HG03095 (cell line): Measurements from ENCODE around the gene SART1.
"Not testable (repeated sequence)": the region's sequence is repeated elsewhere in the genome, so short reads cannot be mapped to it uniquely, and the experiment has no call there.

Source experiments
- ATAC-seq: cut with Tn5 transposase; IDR thresholded peaks from one replicate; pipeline ENCODE4 v1.9.1; 2021; ENCODE audit warnings: moderate library complexity; ENCODE audit not compliant: unreplicated experiment

SART1 gene

GRCh38 chr11:65932558-65932919 lies 29.0 kb upstream of the SART1 start:
- no peak for ATAC-seq

GRCh38 chr11:65934014-65934413 lies 27.5 kb upstream of the SART1 start:
- no peak for ATAC-seq

GRCh38 chr11:65937766-65938165 lies 23.8 kb upstream of the SART1 start:
- ATAC-seq = no peak

DNA sequence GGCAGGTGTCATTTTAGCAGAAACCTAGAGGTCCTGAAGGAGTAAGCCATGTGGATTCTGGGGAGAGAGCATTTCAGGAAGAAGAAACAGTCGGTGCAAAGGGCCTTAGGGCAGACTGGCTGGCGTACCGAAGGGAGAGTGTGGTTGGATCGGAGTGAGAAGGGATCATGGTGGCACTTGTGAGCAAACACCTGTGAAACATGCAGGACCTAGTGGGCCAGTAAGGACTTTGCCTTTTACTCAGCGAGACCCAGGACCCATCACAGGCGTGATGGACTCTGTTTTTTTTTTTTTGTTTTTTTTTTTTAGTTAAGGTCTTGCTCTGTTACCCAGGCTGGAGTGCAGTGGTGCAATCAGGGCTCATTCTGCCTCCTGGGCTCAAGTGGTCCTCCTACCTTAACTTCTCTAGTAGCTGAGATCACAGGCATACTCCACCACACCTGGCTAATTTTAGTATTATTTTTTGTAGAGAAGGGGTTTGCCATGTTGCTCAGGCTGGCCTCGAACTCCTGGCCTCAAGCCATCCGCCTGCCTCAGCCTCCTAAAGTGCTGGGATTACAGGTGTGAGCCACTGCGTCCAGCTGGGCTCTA lies 19.7 kb upstream of the SART1 start:
- no peak for ATAC-seq

GRCh38 chr11:65942531-65942930 lies 19.0 kb upstream of the SART1 start:
- ATAC-seq = no peak

GRCh38 chr11:65944191-65944590 lies 17.3 kb upstream of the SART1 start:
- ATAC-seq = no peak

DNA sequence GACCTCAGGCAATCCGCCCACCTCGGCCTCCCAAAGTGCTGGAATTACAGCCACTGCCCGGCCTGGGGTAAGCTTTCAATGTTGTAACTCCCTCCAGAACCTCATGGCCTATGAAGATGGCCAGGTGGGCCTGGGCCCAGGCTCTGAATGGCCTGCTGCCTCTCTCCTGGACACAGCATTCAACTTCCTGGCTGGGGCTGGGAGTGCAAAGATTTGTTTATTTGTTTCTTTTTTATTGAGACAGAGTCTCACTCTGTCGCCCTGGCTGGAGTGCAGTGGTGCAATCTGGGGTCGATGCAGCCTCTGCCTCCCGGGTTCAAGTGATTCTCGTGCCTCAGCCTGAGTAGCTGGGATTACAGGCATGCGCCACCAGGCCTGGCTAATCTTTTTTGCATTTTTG lies 16.8 kb upstream of the SART1 start:
- ATAC-seq = no peak

- ATAC-seq = no peak
These were observed 16.1 kb upstream of the SART1 start, which contains the start of gene TSGA10IP for GRCh38 chr11:65945430-65945911. TSGA10IP (plus strand) TSS chr11:65945480; CDS start chr11:65945676, 196 bp downstream.

- ATAC-seq = no peak
These were observed 15.5 kb upstream of the SART1 start for GRCh38 chr11:65945941-65946558.

DNA sequence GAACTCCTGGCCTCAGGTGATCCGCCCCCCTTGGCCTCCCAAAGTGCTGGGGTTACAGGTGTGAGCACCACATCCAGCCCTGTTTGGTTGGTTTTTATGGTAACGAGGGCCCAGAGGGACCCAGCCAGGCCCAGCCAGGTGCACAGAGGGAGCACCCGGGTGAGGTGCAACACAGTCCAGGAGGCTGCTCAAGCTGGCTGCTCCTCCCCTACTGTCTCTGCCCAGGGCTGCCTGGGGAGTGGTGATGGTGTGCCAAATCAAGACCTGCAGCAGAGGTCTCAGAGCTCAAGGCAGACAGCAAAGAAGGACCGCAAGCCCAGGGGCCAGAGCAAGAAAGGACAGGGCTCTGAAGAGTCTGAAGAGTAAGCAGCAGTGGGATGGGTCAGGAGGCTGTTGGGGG lies 14.9 kb upstream of the SART1 start:
- ATAC-seq = no peak

DNA sequence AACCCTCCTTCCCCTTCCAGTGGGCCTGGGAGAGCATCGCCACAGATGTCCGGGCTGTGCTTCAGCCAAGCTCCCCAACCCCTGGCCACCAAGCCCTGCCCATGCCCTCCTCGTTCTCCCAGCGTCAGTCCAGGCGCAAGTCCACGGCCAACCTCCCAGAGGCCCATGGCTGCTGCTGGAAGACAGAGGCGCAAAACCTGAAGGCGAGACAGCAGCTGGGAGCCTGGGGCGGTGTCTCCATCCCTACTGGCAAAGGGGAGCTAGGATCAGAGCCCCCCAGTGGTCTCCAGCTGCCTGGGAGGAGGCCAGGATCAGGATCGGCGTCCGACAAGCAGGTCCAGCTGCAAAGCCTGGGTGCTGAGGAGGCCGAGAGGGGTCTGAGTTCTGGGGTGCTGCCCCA lies 14.4 kb upstream of the SART1 start:
- no peak for ATAC-seq

- ATAC-seq = no peak
These were observed 13.9 kb upstream of the SART1 start for GRCh38 chr11:65947603-65948125.

DNA sequence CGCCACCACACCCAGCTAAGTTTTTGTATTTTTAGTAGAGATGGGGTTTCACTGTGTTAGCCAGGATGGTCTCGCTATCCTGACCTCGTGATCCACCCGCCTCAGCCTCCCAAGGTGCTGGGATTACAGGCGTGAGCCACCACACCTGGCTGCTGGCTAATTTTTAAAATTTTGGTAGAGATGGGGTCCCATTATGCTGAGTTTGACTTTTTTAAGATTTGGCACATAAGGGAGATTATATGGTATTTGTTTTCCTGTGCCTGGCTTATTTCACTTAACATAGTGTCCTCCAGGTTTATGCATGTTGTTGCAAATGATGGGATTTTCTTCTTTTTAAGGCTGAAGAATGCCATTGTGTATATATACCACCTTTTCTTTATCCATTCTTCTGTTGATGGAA lies 10.8 kb upstream of the SART1 start:
- not testable (repeated sequence) for ATAC-seq

GRCh38 chr11:65951641-65952040 lies 9.9 kb upstream of the SART1 start:
- not testable (repeated sequence) for ATAC-seq

DNA sequence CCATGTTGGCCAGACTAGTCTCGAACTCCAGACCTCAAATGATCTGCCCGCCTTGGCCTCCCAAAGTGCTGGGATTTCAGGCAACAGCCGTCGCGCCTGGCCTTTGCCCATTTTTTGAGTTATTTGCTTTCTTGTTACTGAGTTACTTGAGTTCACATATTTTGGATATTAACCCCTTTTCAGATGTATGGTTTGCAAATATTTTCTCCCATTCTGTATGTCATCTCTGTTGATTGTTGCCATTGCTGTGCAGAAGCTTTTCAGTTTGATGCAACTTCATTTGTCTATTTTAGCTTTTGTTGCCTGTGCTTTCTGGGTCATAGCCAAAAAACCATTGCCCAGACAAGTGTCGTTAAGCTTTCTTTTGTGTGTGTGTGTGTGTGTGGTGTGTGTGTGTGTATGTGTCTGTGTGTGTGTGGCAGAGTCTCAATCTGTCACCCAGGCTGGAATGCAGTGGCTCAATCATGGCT lies 9.4 kb upstream of the SART1 start:
- ATAC-seq = no peak

- no peak for ATAC-seq
These were observed 8.1 kb upstream of the SART1 start for GRCh38 chr11:65953471-65953870.

GRCh38 chr11:65954771-65955170 lies 6.8 kb upstream of the SART1 start:
- ATAC-seq = no peak

DNA sequence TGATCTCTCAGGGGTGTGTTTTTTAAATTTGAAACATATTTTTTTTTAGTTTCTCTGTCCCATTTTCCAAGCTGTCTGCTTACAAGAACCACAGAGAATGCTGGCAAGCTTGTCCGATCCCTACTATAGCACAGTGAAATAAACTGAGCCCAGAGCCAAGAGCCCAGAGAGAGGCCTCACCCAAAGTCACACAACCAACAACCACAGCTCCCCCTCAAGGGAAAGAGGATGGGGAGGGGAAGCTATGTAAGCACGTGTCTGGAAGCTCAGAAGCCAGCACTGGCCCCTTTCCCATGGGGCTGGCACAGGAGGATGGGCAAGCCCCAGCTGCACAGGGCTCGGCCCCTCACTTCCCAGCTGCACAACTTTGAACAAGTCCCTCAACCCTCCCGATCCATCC lies 3.2 kb upstream of the SART1 start:
- ATAC-seq = no peak

DNA sequence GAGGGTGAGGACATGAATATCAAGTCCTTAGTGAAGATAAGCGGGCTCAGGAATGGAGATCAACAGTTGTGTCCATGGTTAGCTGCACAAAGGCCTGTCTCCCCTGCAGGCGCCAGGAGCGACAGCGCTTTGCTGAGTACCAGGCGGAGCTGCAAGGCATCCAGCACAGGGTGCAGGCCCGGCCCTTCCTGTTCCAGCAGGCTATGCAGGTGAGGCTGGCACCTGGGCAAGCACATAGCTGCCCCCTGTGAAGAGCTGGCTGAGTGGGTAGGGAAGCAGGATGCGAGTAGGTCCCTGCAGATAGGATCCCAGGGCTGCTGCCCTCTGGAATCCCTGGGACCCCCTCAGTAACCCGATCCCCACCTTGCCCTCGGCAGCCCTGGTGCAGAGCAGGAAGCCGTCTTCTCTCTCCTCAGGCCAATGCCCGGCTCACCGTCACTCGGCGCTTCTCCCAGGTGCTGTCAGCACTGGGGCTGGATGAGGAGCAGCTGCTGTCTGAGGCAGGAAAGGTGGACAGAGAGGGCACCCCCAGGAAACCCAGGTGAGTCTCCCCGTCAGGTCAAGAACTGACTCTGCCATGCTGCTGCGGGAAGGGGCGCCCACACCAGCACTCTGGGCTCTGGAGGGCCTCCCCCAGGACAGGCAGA lies 2.6 kb upstream of the SART1 start:
- no peak for ATAC-seq

- ATAC-seq = no peak
These were observed 689 bp upstream of the SART1 start for GRCh38 chr11:65960824-65961266.

- no peak for ATAC-seq
These were observed 619 bp downstream of the SART1 start for GRCh38 chr11:65962141-65962564.

DNA sequence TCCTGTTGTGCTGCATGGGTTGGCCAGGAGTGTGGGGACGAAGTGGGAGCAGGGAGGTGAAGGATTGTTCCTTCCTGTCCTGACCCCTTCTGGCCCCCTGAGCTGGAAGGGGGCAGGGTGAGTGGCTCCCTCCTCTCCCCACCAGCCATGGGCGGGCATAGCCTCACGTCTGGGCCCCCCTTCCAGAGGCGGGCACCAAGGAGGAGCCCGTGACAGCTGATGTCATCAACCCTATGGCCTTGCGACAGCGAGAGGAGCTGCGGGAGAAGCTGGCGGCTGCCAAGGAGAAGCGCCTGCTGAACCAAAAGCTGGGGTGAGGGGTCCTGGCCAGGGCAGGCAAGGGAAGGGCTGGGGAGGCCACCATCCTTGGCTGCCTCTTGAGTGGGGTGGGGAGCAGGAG lies 3.4 kb downstream of the SART1 start:
- no peak for ATAC-seq
